ENCODE data around the gene KRT6A.
"Not testable (repeated sequence)": the region's sequence is repeated elsewhere in the genome, so short reads cannot be mapped to it uniquely, and the experiment has no call there.

The KRT6A gene

GRCh38 chr12:52464897-52465296, 28.2 kb downstream of the KRT6A start:
- DNase-seq (ENCODE audit: low read depth in 2 of 2): no peak

GRCh38 chr12:52461693-52462092, 31.4 kb downstream of the KRT6A start:
- DNase-seq (ENCODE audit: low read depth in 2 of 2): no peak

GRCh38 chr12:52458861-52459260, 34.2 kb downstream of the KRT6A start:
- no peak for DNase-seq (ENCODE audit: low read depth in 2 of 2)

- no peak for DNase-seq (ENCODE audit: low read depth in 2 of 2)
Observed at GRCh38 chr12:52455821-52456220, 37.2 kb downstream of the KRT6A start.

- no peak for DNase-seq (ENCODE audit: low read depth in 2 of 2)
Observed at GRCh38 chr12:52454411-52455201, 38.5 kb downstream of the KRT6A start.

GRCh38 chr12:52452101-52452500, 41.0 kb downstream of the KRT6A start, which contains the start of gene KRT6B:
Gene KRT6B, minus strand, starts transcription at chr12:52452146. Its CDS starts 68 bp downstream, at chr12:52452078.
- DNase-seq (ENCODE audit: low read depth in 2 of 2): no peak

GRCh38 chr12:52448228-52448627, 44.8 kb downstream of the KRT6A start:
- no peak for DNase-seq (ENCODE audit: low read depth in 2 of 2)

GRCh38 chr12:52447196-52447595, 45.9 kb downstream of the KRT6A start:
- DNase-seq (ENCODE audit: low read depth in 2 of 2): not testable (repeated sequence)

- no peak for DNase-seq (ENCODE audit: low read depth in 2 of 2)
Observed at GRCh38 chr12:52446367-52447045, 46.6 kb downstream of the KRT6A start.

GRCh38 chr12:52445876-52446275, 47.2 kb downstream of the KRT6A start:
- DNase-seq (ENCODE audit: low read depth in 2 of 2): no peak

- no peak for DNase-seq (ENCODE audit: low read depth in 2 of 2)
Observed at GRCh38 chr12:52444647-52445595, 48.1 kb downstream of the KRT6A start.

GRCh38 chr12:52443966-52444365, 49.1 kb downstream of the KRT6A start:
- no peak for DNase-seq (ENCODE audit: low read depth in 2 of 2)

GRCh38 chr12:52442600-52443061, 50.4 kb downstream of the KRT6A start:
- DNase-seq (ENCODE audit: low read depth in 2 of 2): no peak

- DNase-seq (ENCODE audit: low read depth in 2 of 2): no peak
Observed at GRCh38 chr12:52441320-52441911, 51.6 kb downstream of the KRT6A start.

GRCh38 chr12:52440821-52441319, 52.2 kb downstream of the KRT6A start:
- no peak for DNase-seq (ENCODE audit: low read depth in 2 of 2)

GRCh38 chr12:52439845-52440244, 53.2 kb downstream of the KRT6A start:
- no peak for DNase-seq (ENCODE audit: low read depth in 2 of 2)

GRCh38 chr12:52439420-52439819, 53.6 kb downstream of the KRT6A start:
- no peak for DNase-seq (ENCODE audit: low read depth in 2 of 2)

GRCh38 chr12:52438305-52439301, 54.5 kb downstream of the KRT6A start:
- DNase-seq (ENCODE audit: low read depth in 2 of 2): no peak

GRCh38 chr12:52437508-52437907, 55.5 kb downstream of the KRT6A start:
- no peak for DNase-seq (ENCODE audit: low read depth in 2 of 2)

Measured in stimulated activated CD4-positive, alpha-beta T cell treated with anti-CD3 and anti-CD28 coated beads, Interleukin-15, amount 100 ng/mL, for 48 hours (primary cell).